GM18511 (cell line): ENCODE data around the gene FGD5.

Source experiments
- ATAC-seq: cut with Tn5 transposase; IDR thresholded peaks from one replicate; pipeline ENCODE4 v1.9.1; 2021; ENCODE audit warnings: mild to moderate bottlenecking, moderate library complexity; ENCODE audit not compliant: unreplicated experiment

The FGD5 gene

GRCh38 chr3:14923476-14923875, 104.7 kb downstream of the FGD5 start:
- ATAC-seq, result no peak

- ATAC-seq, result no peak
These were observed 107.2 kb downstream of the FGD5 start for GRCh38 chr3:14925729-14926591.

GRCh38 chr3:14926592-14926991, 107.8 kb downstream of the FGD5 start:
- no peak for ATAC-seq

GRCh38 chr3:14927308-14927707, 108.5 kb downstream of the FGD5 start:
- ATAC-seq, result no peak

- ATAC-seq, result no peak
These were observed 110.7 kb downstream of the FGD5 start for GRCh38 chr3:14929310-14930074.

- ATAC-seq, result no peak
These were observed 115.2 kb downstream of the FGD5 start for GRCh38 chr3:14933820-14934425.

GRCh38 chr3:14935592-14936345, 117.0 kb downstream of the FGD5 start:
- no peak for ATAC-seq

- ATAC-seq, result no peak
These were observed 120.2 kb downstream of the FGD5 start for GRCh38 chr3:14938954-14939353.

GRCh38 chr3:14941871-14942270, 123.1 kb downstream of the FGD5 start:
- ATAC-seq, result no peak

GRCh38 chr3:14943042-14943441, 124.3 kb downstream of the FGD5 start:
- peak; percentile 24 for ATAC-seq

- no peak for ATAC-seq
These were observed 127.5 kb downstream of the FGD5 start for GRCh38 chr3:14946236-14946635.

- ATAC-seq, result no peak
These were observed 128.0 kb downstream of the FGD5 start for GRCh38 chr3:14946739-14947099.

GRCh38 chr3:14947100-14947885, 128.5 kb downstream of the FGD5 start, which contains the start of gene NR2C2:
TSS of gene NR2C2 (plus strand) at chr3:14947583. CDS start at chr3:15003915, 56,332 bp downstream.
- ATAC-seq, result peak; percentile 64

GRCh38 chr3:14947886-14948608, 129.3 kb downstream of the FGD5 start:
- ATAC-seq, result peak; percentile 87

- no peak for ATAC-seq
These were observed 129.9 kb downstream of the FGD5 start for GRCh38 chr3:14948609-14949038.

- ATAC-seq, result no peak
These were observed 130.4 kb downstream of the FGD5 start for GRCh38 chr3:14949126-14949525.

GRCh38 chr3:14950274-14950673, 131.5 kb downstream of the FGD5 start:
- ATAC-seq, result no peak

GRCh38 chr3:14957153-14957552, 138.4 kb downstream of the FGD5 start:
- ATAC-seq, result no peak

- ATAC-seq, result peak; percentile 46
These were observed 139.2 kb downstream of the FGD5 start for GRCh38 chr3:14957925-14958324.
